Fibroblast of lung (primary cell): ENCODE measurements around the gene ARHGEF10L.
"Not testable (repeated sequence)": the region's sequence is repeated elsewhere in the genome, so short reads cannot be mapped to it uniquely, and the experiment has no call there.

Source experiments
- EZH2 ChIP-seq: IDR thresholded peaks from 2 replicates; pipeline ENCODE4 v1.5.1; 2012; ENCODE audit warnings: low read length, control low read depth, mild to moderate bottlenecking; ENCODE audit errors: missing control alignments
- TF ChIP-seq, protein P1 (sequence below), 2 donors: IDR thresholded peaks in 1 of 2; conservative IDR thresholded peaks in 1 of 2; 1 replicate in 1 of 2; 2 replicates in 1 of 2; pipeline ENCODE4 v1.5.1; 2011 to 2012; ENCODE audit warnings: low read length in 2 of 2, control low read depth in 1 of 2, inconsistent platforms in 1 of 2, low read depth in 1 of 2, mild to moderate bottlenecking in 1 of 2

- TF ChIP-seq, protein P1, sequence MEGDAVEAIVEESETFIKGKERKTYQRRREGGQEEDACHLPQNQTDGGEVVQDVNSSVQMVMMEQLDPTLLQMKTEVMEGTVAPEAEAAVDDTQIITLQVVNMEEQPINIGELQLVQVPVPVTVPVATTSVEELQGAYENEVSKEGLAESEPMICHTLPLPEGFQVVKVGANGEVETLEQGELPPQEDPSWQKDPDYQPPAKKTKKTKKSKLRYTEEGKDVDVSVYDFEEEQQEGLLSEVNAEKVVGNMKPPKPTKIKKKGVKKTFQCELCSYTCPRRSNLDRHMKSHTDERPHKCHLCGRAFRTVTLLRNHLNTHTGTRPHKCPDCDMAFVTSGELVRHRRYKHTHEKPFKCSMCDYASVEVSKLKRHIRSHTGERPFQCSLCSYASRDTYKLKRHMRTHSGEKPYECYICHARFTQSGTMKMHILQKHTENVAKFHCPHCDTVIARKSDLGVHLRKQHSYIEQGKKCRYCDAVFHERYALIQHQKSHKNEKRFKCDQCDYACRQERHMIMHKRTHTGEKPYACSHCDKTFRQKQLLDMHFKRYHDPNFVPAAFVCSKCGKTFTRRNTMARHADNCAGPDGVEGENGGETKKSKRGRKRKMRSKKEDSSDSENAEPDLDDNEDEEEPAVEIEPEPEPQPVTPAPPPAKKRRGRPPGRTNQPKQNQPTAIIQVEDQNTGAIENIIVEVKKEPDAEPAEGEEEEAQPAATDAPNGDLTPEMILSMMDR (conservative IDR thresholded peaks at IDR 0.05 in 1 of 2, IDR thresholded peaks at IDR 0.05 in 1 of 2; ENCODE audit: low read depth in 1 of 2, low read length in 2 of 2) = not testable (repeated sequence)
- TF ChIP-seq EZH2 = not testable (repeated sequence)
Observed at GRCh38 chr1:17507200-17507599, 32.3 kb upstream of the ARHGEF10L start.
